Cardiac septum (tissue), 1 donor: ENCODE measurements around the gene PIH1D1. TPM values are rescaled to one million over a fixed set of nuclear protein-coding genes. Genes with fewer than 3 reads are reported as not detected.
"Not testable (repeated sequence)": the region's sequence is repeated elsewhere in the genome, so short reads cannot be mapped to it uniquely, and the experiment has no call there.

ENCODE experiments used
- DNase-seq: peaks from one replicate; pipeline ENCODE4 v3.0.0-alpha.2; 2020; ENCODE audit warnings: low spot score
- intact Hi-C: fragments of 100-400 bp; cut with DNase I; formaldehyde crosslinking; loops from one replicate; pipeline ENCODE4 v1.14.0; 2022
- total RNA-seq: library from RNA; stranded (reverse); fragmentation: NEBNext Ultra II Directional; extraction: Animal tissue kit (Norgen Biotek cat#: 25700); gene quantifications from one replicate; pipeline ENCODE4 v1.2.1, GENCODE V29; 2021
- donor health status: DM: no; HTN: no; CAD: no.

The PIH1D1 gene
- total RNA-seq, 1 donor from 2014 or later: 24.2 TPM

DNA sequence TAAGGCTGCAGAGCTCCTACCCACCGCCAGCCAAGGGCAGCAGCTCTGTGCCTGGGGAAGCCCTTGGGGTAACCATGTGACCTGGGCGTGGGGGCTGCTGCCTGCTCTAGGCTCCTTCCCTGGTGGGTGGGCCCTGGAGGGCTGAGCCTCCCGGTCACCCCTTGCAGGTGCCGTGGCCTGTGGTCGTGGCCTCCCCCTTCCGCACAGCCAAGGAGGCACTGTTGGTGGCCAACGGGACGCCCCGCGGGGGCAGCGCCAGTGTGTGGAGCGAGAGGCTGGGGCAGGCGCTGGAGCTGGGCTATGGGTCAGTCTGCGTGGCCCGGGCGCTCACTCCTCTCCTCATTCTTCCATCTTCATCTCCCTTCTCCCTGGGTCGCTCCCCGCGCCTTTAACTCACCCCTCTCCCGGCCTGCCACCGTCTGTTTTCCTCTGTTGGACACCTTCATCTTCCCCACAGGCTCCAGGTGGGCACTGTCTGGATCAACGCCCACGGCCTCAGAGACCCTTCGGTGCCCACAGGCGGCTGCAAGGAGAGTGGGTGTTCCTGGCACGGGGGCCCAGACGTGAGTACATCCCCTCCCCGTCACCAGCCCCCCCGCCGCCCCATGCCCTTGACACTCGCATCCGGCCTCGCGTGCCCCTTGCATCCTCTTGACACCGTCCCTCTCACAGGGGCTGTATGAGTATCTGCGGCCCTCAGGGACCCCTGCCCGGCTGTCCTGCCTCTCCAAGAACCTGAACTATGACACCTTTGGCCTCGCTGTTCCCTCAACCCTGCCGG is 12.5 kb upstream of the PIH1D1 start:
- intact Hi-C loops: no loop called here
- DNase-seq: no peak

DNA sequence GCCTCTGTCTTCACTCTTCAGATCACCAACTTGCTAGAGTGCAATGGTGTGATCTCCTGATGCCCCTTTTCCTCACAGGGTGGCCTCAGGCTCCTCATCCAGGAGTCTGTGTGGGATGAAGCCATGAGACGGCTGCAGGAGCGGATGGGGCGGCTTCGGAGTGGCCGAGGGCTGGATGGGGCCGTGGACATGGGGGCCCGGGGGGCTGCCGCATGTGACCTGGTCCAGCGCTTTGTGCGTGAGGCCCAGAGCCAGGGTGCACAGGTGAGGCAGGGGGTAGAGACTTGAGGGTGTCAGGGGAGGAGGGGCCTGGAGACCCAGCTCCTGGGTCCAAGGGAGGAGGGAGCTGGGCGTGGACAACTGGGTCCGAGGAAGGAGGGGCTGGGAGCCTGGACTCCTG is 10.9 kb upstream of the PIH1D1 start:
- intact Hi-C loops: no loop called here
- DNase-seq: no peak

DNA sequence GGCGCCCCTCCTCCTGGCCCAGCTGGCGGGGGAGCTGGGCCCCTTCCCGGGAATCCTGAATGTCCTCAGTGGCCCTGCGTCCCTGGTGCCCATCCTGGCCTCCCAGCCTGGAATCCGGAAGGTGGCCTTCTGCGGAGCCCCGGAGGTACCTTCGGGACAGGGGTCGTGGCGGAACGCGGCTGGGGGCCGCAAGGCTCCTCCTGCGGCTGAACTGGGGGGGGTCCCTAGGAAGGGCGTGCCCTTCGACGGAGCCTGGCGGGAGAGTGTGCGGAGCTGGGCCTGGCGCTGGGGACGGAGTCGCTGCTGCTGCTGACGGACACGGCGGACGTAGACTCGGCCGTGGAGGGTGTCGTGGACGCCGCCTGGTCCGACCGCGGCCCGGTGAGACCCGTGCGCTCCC is 10.0 kb upstream of the PIH1D1 start:
- intact Hi-C loops: no loop called here
- DNase-seq: no peak

DNA sequence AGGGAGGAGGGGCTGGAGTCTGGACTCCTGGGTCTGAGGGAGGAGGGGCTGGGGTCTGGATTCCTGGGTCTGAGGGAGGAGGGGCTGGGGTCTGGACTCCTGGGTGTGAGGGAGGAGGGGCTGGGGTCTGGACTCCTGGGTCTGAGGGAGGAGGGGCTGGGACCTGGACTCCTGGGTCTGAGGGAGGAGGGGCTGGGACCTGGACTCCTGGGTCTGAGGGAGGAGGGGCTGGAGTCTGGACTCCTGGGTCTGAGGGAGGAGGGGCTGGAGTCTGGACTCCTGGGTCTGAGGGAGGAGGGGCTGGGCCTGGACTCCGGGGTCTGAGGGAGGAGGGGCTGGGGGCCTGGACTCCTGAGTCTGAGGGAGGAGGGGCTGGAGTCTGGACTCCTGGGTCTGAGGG is 9.5 kb upstream of the PIH1D1 start:
- DNase-seq, intact Hi-C loops: not testable (repeated sequence)

DNA sequence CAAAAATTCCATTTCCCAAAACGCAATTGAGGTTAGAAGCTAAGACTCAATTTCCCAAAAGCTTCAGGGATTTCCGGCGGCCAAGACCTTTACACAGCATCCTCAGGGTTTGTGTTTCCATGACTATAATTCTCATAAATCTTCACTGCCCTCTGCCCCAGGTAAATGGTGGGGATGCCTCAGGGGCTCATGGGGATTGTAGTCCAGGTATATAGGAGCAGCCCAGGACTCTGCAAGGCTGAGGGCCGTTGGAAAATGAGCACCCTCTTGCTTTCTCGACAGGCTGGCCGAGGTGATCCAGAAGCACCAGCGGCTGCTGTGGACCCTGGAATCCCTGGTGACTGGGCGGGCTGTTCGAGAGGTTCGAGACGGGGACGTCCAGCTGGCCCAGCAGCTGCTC is 7.8 kb upstream of the PIH1D1 start:
- no peak for DNase-seq
- intact Hi-C loops: no loop called here

DNA sequence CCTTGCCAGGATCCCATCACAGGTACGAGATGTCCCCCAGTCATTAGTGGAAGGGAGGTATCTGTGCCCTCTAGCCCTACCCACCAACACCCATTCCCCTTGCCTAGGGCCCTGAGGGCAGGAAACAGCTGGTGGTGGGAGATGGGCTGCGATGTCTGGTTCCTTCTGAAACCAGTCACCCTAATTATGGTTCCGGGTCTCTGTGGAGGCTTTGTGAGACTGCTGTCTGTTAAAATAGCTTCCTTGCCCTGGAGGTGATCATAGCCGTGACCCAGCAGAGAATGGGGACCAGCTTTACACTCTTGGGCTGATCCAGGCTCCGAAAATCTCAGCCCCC is 6.9 kb upstream of the PIH1D1 start:
- intact Hi-C loops: no loop called here
- no peak for DNase-seq

DNA sequence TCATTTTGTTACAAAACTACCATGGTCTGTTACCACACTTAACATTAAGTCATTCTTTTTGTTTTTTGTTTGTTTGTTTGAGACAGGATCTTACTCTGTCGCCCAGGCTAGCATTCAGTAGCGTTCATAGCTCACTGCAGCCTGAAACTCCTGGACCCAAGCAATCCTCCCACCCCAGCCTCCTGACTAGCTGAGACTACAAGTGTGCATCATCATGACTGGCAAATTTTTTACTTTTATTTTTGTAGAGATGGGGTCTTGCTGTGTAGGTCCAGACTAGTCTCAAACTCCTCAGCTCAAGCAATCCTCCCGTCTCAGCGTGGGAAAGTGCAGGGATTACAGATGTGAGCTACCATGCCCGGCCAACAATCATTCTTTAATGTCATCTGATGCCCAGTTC is 4.7 kb upstream of the PIH1D1 start:
- intact Hi-C loops: no loop called here
- no peak for DNase-seq

DNA sequence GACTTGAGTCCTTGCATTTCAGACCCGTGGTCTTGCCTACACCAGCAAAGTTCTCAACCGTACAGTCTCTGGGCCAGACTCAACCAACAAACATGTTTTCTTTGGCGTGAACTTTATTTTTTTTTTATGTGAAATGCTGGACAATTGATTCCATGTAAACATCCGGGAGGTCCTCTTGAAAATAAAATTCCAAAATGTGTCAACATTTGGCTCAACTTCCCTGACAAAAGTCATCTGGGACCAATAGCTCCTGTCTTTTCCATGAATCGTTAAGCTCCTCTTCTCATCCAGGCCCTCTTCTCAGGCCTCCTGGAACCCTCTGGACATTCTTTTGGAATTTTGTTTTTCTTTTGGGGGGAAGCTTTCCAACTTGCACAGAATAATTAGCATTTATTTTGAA is 4.2 kb upstream of the PIH1D1 start:
- no peak for DNase-seq
- intact Hi-C loops: no loop called here

DNA sequence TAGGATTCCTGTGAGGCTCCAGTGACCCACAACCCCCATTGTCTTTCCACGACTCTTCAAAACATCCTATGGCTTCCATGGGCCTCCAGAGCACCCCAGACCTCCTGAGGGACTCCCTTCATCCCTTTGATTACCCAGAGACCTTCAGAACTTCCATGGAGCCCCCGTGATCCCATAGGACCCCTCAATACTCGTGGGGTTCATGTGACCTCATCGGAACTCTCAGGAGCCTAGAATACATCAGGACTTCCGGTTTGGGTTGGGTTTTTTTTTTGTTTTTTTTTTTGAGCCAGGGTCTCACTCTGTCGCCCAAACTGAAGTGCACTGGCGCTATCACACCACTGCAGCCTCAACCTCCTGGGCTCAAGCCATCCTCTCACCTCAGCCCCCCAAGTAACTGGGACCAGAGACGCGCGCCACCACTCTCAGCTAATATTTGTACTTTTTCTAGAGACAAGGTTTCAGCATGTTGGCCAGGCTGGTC is 2.2 kb upstream of the PIH1D1 start:
- intact Hi-C loops: loop anchor here (5.0 kb wide), 1 partner anchor 34 kb away; the partner anchor contains the start of gene RPL13A
- no peak for DNase-seq

DNA sequence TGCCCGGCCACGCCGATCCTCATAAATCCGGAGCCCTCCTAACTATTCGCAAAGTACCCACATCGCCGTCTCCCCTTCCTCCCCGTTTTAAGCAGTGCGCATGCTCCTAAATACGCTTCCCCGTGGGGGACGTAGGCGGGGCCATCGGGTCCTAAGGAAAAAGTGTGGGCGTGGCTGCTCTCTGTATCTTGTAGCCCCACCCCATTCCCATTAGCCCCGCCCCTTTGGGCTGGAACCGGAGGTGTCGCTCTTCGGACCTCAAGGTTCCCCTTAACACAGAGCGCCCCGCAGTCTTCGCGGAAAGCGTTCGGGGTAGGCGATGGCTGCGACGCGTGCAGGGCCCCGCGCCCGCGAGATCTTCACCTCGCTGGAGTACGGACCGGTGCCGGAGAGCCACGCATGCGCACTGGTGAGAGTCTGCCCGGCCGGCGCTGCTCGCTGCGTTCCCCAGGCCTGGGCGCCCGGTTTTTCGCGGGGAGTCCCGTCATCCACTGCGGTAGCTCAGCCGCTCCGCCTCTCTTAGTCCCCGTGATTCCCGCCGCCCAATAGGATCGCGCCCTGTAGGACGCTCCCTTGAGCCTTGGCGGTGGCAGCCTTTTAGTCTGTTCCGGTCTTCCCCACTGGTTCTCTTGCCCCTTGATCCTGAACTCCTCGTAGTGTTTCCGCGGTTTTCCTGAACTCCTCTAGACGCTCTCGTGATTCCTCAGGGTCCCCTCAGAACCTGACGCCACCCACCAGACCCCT is 1.6 kb upstream of the PIH1D1 start, which contains the start of gene ALDH16A1:
ALDH16A1 (plus strand) TSS at position 213 of the 744 bp plus-strand sequence; CDS start at position 320, 107 bp downstream.
- peak; percentile 99 for DNase-seq
- intact Hi-C loops: loop anchor here (5.0 kb wide), 1 partner anchor 34 kb away; the partner anchor contains the start of gene RPL13A

DNA sequence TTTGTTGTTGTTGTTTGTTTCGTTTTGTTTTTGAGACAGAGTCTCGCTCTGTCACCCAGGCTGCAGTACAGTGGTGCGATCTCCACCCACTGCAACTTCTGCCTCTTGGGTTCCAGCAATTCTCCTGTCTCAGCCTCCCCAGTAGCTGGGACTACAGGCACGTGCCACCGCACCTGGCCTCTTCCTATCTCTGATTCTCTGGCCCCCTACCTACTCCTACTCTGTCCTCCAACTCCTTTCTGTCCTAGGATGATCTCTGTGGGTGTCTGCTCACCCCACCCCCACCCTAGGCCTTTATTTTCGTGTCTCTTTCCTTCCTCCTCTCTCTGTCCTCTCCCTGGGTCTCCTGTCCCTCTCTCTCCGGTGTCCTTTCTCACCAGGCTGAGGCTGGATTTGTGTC is 1.2 kb downstream of the PIH1D1 start:
- no peak for DNase-seq
- intact Hi-C loops: loop anchor here (5.0 kb wide), 1 partner anchor 37 kb away; the partner anchor contains the start of gene RPL13A

DNA sequence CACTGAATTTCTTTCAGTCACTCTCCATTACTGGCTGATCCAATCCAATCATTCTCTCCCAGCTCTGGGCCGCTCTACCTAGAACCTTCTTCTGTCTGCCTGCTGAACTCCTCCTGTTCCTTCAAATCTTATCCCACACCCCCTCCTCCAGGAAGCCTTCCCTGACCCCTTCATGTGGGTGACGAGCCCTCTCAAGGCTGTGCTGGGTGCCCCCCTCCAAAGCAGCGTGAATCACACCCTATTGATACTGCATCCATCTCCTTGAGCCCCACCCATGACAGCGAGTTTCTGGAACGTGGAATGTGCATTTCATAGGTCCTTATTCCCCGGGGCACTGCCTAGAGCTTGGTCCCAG is 3.2 kb downstream of the PIH1D1 start:
- intact Hi-C loops: no loop called here
- DNase-seq: no peak

DNA sequence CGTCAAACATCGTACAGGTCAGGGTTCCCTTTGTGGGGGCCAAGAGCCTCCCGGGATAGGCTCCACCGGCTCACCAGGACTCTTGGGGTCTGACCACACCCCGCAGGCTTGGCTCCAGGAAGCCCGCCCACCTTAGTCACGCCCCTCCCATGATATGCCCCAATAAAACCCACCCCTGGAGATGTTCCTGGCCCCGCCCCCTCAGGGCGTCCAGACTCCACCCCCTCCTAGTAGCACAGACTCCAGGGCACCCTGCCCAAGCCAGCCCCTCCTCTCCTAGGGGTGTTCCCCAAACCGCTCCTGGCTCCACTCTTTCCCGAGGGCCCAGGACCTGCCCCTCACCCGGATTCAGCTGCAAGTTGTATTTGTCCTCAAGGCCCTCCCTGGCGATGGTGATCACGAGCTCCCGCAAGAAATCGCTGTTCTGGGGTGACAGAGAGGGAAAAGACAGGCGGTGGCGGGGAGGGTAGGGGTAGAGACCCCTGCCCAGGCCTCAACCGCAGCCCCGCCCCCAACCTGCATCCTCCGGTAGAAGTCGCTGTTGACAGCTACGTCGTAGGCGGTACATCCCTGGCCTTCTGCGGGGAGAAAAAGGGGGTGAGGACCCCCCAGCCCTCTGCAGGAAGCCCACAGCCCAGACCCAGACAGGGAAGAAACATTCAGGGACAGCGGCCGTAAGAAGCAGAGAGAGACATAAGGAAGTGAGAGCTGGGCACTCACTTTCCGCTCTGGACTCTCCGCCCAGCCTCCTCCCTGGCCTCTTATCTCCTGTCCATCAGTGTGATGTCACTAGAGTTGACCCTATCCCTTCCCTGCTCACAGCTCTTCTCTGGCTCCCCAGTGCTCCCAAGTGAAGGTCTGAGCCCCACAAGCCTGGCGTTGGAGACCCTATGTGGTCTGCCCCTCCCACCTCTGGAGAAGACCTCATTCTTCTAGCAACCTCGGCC is 3.9 kb downstream of the PIH1D1 start:
- DNase-seq: no peak
- intact Hi-C loops: no loop called here

DNA sequence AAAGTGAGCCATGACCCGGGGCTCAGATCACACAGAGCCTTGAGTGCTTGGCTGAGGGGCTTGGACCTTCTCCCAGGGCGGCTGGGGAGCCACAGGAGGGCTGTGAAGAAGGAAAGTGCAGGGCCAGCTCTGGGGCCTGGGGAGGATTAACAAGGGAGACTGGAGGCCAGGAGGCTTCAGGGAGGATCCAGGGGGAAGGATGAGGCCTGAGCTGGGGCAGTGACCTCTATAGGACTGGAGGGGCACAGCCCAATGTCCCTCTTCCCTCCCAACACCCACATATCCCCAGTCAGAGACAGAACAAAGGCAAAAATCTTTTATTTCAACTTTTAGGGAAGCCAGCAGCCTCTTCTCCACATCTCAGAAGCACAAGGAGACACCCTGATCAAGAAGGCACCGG is 5.6 kb downstream of the PIH1D1 start:
- intact Hi-C loops: no loop called here
- no peak for DNase-seq

DNA sequence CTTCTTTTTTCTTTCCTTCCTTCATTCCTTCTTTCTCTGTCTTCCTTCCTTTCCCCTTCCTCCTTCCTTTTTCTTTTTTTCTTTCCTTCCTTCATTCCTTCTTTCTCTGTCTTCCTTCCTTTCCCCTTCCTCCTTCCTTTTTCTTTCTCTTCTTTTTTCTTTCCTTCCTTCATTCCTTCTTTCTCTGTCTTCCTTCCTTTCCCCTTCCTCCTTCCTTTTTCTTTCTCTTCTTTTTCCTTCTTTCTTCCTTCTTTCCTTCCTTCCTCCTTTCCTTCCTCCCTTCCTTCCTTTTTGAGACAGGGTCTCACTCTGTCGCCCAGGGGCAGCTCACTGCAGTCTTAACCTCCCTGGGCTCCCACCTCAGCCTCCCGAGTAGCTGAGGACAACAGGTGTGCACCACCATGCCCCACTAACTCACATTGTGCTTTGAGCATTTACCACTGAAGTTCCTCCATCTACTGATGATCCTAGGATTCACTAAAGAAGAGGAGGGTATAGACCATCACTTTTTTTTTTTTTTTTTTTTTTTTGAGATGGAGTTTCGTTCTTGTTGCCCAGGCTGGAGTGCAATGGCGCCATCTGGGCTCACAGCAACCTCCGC is 7.4 kb downstream of the PIH1D1 start:
- intact Hi-C loops, DNase-seq: not testable (repeated sequence)

DNA sequence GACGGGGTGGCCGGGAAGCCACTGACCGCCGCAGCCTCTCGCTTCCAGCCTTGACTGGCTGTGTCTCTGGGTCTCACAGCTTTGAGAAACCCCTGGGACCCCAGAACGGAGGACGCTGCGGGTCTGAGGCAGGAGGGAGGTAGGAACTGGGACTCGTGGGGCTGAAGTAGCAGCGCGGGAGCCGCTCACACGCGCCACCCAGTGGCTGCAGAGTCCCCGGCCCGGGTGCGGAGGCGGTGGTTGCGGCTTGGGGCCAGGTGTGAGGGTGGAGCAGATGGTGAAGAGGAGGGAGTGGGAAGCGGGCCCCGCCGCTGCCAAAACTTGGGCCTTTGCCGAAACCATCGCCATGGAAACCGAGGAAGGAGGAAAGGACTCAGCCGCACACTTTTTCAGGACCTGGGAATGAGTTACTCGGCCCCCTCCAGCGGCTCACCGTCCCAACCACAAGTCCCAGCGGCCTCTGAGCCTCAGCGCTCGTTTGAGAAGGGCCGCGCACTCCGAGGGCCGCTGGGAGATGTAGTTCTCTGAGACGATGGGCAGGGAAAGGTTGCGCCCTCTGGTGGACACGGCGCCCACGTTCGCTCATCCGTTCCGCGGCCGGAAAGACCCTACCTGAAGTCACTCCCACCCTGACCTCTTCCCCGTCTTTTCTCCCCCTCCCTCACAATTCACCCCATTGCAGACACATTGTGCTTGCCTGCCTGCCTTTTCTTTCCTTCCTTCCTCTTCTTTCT is 8.1 kb downstream of the PIH1D1 start:
- DNase-seq: peak; percentile 96
- intact Hi-C loops: loop anchor here (1.0 to 2.0 kb wide), 2 partner anchors 51 to 81 kb away; partner anchors contain the start of genes DKKL1 and TEAD2

DNA sequence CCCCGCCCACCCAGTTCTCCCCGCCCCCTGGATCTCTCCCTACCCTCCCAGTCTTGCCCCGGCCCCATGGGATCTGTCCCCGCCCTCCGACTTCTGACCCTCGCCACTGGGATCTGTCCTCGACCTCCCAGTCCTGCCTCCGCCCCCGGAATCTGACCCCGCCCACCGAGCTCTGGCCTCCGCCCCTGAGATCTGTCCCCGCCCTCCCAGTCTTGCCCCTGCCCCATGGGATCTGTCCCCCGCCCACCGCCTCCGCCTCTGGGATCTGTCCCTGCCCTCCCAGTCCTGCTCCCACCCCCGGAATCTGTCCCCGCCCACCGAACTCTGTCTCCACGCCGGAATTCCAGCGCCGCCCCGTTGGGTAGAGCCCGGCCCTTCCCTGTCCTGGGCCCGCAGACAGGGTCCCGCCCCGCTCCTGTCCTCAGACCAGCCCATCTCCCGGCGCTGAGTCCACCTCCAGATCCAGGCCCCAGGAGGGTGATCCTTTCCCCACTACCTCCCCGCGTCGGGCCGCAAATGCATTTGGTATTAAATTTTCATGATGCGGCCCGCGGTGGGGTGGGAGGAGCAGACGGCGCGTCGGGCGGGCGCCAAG is 8.7 kb downstream of the PIH1D1 start:
- intact Hi-C loops: loop anchor here (1.0 to 2.0 kb wide), 2 partner anchors 51 to 80 kb away; partner anchors contain the start of genes DKKL1 and TEAD2
- peak; percentile 96 for DNase-seq

DNA sequence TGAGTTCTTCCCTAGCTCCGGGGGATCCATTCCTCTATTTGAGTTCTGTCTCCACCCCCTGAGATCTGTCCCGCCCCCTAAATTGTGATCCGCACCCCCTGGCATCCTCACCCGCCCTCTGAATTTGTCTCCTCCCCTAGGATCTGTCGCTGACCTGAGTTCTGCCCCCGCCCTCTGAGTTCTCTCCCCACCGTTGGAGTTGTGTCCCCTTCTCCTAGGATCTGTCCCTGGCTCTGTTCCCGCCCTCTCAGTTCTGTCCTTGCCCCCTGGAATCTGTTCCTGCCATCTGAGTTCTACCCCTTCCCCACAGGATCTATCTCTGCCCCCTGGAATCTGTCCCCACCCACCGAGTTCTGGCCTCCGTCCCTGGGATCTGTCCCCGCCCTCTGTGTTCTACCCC is 9.3 kb downstream of the PIH1D1 start:
- no peak for DNase-seq

More for the DNA sequence above, 9.3 kb downstream of the PIH1D1 start:
- intact Hi-C loops: loop anchor here (2.0 kb wide), 1 partner anchor 80 kb away; the partner anchor contains the start of genes DKKL1 and TEAD2
